Cerebellar nuclear complex (tissue), 1 donor: ENCODE results near the gene GRK5.
"Not testable (repeated sequence)": the region's sequence is repeated elsewhere in the genome, so short reads cannot be mapped to it uniquely, and the experiment has no call there.

Experiments used
- DNase-seq, 2 experiments: peaks; one replicate each; lab custom pipeline; 2025; lab: John Stamatoyannopoulos, UW

GRK5 gene

GRCh38 chr10:119455609-119456434 is 248.5 kb downstream of the GRK5 start:
- DNase-seq = no peak

GRCh38 chr10:119456435-119456810 is 249.1 kb downstream of the GRK5 start:
- DNase-seq = no peak

GRCh38 chr10:119457966-119458766 is 250.8 kb downstream of the GRK5 start:
- no peak for DNase-seq

GRCh38 chr10:119459681-119460340 is 252.4 kb downstream of the GRK5 start:
- DNase-seq = no peak

GRCh38 chr10:119460369-119461195 is 253.2 kb downstream of the GRK5 start:
- no peak for DNase-seq

GRCh38 chr10:119461380-119461779 is 254.0 kb downstream of the GRK5 start:
- DNase-seq = no peak

- DNase-seq = no peak
Observed at GRCh38 chr10:119461923-119462322, 254.6 kb downstream of the GRK5 start.

GRCh38 chr10:119462773-119463172 is 255.4 kb downstream of the GRK5 start:
- no peak for DNase-seq

GRCh38 chr10:119463195-119463594 is 255.8 kb downstream of the GRK5 start:
- DNase-seq = not testable (repeated sequence)

- DNase-seq = no peak
Observed at GRCh38 chr10:119465085-119465484, 257.7 kb downstream of the GRK5 start.

GRCh38 chr10:119466076-119466475 is 258.7 kb downstream of the GRK5 start:
- no peak for DNase-seq

- no peak for DNase-seq
Observed at GRCh38 chr10:119466655-119467054, 259.3 kb downstream of the GRK5 start.

- DNase-seq = no peak
Observed at GRCh38 chr10:119468542-119469324, 261.4 kb downstream of the GRK5 start.

- DNase-seq = no peak
Observed at GRCh38 chr10:119469325-119469707, 261.9 kb downstream of the GRK5 start.

- DNase-seq = no peak
Observed at GRCh38 chr10:119469846-119470245, 262.5 kb downstream of the GRK5 start.

GRCh38 chr10:119470920-119471702 is 263.7 kb downstream of the GRK5 start:
- DNase-seq = no peak

- DNase-seq = no peak
Observed at GRCh38 chr10:119473771-119474170, 266.4 kb downstream of the GRK5 start.

GRCh38 chr10:119474606-119475005 is 267.2 kb downstream of the GRK5 start:
- no peak for DNase-seq

- no peak for DNase-seq
Observed at GRCh38 chr10:119477444-119477843, 270.1 kb downstream of the GRK5 start.
